Stimulated activated CD4-positive, alpha-beta T cell treated with anti-CD3 and anti-CD28 coated beads, Interleukin-4, amount 100 ng/mL, for 48 hours (primary cell): ENCODE results near the gene EMC8.
"Not testable (repeated sequence)": the region's sequence is repeated elsewhere in the genome, so short reads cannot be mapped to it uniquely, and the experiment has no call there.

Source experiments
- DNase-seq, 2 donors: peaks; one replicate each; pipeline ENCODE4 v3.0.0-alpha.2; 2020; ENCODE audit warnings: low read depth in 2 of 2

The EMC8 gene

GRCh38 chr16:85812811-85813700, 13.7 kb upstream of the EMC8 start:
- DNase-seq, result no peak

- DNase-seq, result no peak
Observed at GRCh38 chr16:85812031-85812807, 12.9 kb upstream of the EMC8 start.

GRCh38 chr16:85810742-85811115, 11.4 kb upstream of the EMC8 start:
- no peak for DNase-seq

- no peak for DNase-seq
Observed at GRCh38 chr16:85810097-85810741, 10.9 kb upstream of the EMC8 start.

- no peak for DNase-seq
Observed at GRCh38 chr16:85809645-85810044, 10.3 kb upstream of the EMC8 start.

GRCh38 chr16:85808926-85809325, 9.6 kb upstream of the EMC8 start:
- DNase-seq, result no peak

- not testable (repeated sequence) for DNase-seq
Observed at GRCh38 chr16:85808104-85808503, 8.8 kb upstream of the EMC8 start.

GRCh38 chr16:85807340-85807739, 8.0 kb upstream of the EMC8 start:
- not testable (repeated sequence) for DNase-seq

GRCh38 chr16:85806539-85806938, 7.2 kb upstream of the EMC8 start:
- no peak for DNase-seq

- no peak for DNase-seq
Observed at GRCh38 chr16:85805442-85806045, 6.2 kb upstream of the EMC8 start.

- DNase-seq, result no peak
Observed at GRCh38 chr16:85803570-85803969, 4.2 kb upstream of the EMC8 start.

- DNase-seq, result no peak
Observed at GRCh38 chr16:85800321-85800669, 951 bp upstream of the EMC8 start.

GRCh38 chr16:85798901-85799496, 345 bp downstream of the EMC8 start:
- DNase-seq, result peak in 1 of 2 donors; percentile 34

- no peak for DNase-seq
Observed at GRCh38 chr16:85798283-85798776, 1.0 kb downstream of the EMC8 start.

- no peak for DNase-seq
Observed at GRCh38 chr16:85796599-85796998, 2.7 kb downstream of the EMC8 start.

GRCh38 chr16:85796152-85796551, 3.2 kb downstream of the EMC8 start:
- DNase-seq, result no peak

- DNase-seq, result no peak
Observed at GRCh38 chr16:85794696-85795095, 4.6 kb downstream of the EMC8 start.

- DNase-seq, result no peak
Observed at GRCh38 chr16:85793662-85794298, 5.6 kb downstream of the EMC8 start.

GRCh38 chr16:85789773-85790172, 9.6 kb downstream of the EMC8 start:
- no peak for DNase-seq

- DNase-seq, result no peak
Observed at GRCh38 chr16:85788819-85789218, 10.5 kb downstream of the EMC8 start.

- DNase-seq, result no peak
Observed at GRCh38 chr16:85785927-85786326, 13.4 kb downstream of the EMC8 start.
